GM23338 (cell line): ENCODE data around the gene OR2B6. TPM values are rescaled to one million over a fixed set of nuclear protein-coding genes. Genes with fewer than 3 reads are reported as not detected.

Experiments used
- polyA plus RNA-seq: library from polyadenylated mRNA; unstranded; fragments of >200 nt; fragmentation: Nextera tagmentation; extraction: Ambion mirVana; gene quantifications from 2 replicates; pipeline ENCODE4 v1.2.1, GENCODE V29; 2016
- total RNA-seq: library from RNA; depleted of rRNA; stranded (reverse); fragments of >200 nt; shearing (Covaris generic); gene quantifications from 2 replicates; pipeline ENCODE4 v1.2.3, GENCODE V29; 2014; rRNA removed

OR2B6 gene
- total and polyA plus RNA-seq, 2 experiments from 2014 or later: 0.45 TPM; not detected in 1

Other genes starting within 250 kb of the OR2B6 start
- gene OR2B2, start 44.8 kb upstream of the OR2B6 start, total RNA-seq: 0.38 TPM in 1 of 2 replicates, not detected in the other
- gene OR2B2, start 44.8 kb upstream of the OR2B6 start, polyA plus RNA-seq: not detected in 2 replicates
- 5.5 and 7.6 TPM in 2 replicates for gene ZNF165, start 123.3 kb downstream of the OR2B6 start, total RNA-seq
- gene ZNF165, start 123.3 kb downstream of the OR2B6 start, polyA plus RNA-seq: 7.7 and 8.9 TPM in 2 replicates
- 4.7 and 10.3 TPM in 2 replicates for gene ZSCAN16, start 167.4 kb downstream of the OR2B6 start, total RNA-seq
- gene ZSCAN16, start 167.4 kb downstream of the OR2B6 start, polyA plus RNA-seq: 9.2 and 12.9 TPM in 2 replicates
- 21.3 and 22.6 TPM in 2 replicates for gene ZKSCAN8, start 184.6 kb downstream of the OR2B6 start, total RNA-seq
- 4.0 and 4.2 TPM in 2 replicates for gene ZKSCAN8, start 184.6 kb downstream of the OR2B6 start, polyA plus RNA-seq